ENCODE data around the gene CLEC18B.
A peak's percentile ranks its signal among the peaks of the same experiment; 100 is the strongest.

The CLEC18B gene

DNA sequence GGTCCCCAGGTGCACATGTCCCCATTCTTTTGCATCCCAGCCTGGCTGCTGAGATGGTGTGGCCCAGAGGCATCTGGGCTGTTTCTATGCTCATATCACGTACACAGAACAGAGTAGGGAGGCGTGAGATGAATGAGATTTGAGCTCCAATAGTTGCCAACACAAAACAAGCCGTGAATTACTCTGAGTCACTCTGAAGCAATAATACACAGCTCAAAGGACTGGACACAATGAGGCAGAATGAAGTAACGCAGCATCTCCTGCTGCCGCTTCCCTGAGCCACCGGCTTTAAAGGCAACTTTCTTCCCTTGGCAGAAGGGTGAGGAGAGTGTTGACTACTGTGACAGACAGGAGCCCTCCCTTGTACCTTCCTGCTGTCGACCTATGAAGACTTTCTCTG is 33.9 kb upstream of the CLEC18B start:
- DNase-seq (ENCODE audit: low read depth), result peak; percentile 95
- H3K4me3 ChIP-seq (ENCODE audit: control insufficient read depth, low read depth, low read length), result no peak overlapping the region
- TF ChIP-seq, protein P1, sequence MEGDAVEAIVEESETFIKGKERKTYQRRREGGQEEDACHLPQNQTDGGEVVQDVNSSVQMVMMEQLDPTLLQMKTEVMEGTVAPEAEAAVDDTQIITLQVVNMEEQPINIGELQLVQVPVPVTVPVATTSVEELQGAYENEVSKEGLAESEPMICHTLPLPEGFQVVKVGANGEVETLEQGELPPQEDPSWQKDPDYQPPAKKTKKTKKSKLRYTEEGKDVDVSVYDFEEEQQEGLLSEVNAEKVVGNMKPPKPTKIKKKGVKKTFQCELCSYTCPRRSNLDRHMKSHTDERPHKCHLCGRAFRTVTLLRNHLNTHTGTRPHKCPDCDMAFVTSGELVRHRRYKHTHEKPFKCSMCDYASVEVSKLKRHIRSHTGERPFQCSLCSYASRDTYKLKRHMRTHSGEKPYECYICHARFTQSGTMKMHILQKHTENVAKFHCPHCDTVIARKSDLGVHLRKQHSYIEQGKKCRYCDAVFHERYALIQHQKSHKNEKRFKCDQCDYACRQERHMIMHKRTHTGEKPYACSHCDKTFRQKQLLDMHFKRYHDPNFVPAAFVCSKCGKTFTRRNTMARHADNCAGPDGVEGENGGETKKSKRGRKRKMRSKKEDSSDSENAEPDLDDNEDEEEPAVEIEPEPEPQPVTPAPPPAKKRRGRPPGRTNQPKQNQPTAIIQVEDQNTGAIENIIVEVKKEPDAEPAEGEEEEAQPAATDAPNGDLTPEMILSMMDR (conservative IDR thresholded peaks at IDR 0.05; ENCODE audit: control insufficient read depth, insufficient read depth, low read depth, low read length), result no peak

DNA sequence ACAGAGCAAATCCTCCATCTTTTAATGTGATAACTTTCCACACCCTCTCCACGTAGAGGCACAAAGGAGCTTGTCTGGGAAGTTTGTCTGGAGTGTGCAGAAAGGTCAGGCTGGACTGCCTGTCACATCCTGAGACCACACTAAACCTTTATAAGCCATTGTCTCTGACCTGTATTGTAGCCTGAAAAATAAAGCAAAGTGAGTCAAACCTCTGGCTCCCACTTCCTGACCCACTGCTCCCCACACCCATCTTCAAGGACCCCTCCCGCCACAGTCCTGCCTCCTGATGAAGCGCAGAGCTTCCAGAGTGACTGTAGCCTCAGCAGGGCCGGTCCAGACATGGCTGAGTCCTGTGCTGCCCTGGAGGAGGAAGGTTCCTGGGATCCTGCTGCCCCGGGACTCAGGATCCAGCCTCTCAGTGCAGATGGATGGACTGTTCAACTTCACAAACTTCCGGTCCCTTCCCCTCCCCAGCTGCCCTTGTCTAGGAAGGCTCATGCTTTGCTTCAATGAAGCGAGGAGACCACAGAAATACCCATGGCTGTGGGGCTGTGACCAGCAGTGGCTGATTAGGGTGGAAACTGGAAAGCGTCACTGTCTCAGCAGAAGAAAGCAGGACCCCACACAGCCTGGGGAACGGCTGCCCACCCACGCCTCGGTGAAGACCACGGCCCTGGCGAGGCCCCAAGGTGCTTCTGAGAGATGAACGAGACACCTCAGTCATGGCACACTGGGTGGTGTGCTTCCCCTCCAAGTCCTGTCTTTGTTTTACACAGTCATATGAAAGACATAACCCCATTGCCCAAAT is 30.9 kb upstream of the CLEC18B start:
- DNase-seq (ENCODE audit: low read depth), result no peak
- TF ChIP-seq, protein P1 (conservative IDR thresholded peaks at IDR 0.05; ENCODE audit: control insufficient read depth, insufficient read depth, low read depth, low read length), result no peak
- H3K4me3 ChIP-seq (ENCODE audit: control insufficient read depth, low read depth, low read length), result no peak overlapping the region

DNA sequence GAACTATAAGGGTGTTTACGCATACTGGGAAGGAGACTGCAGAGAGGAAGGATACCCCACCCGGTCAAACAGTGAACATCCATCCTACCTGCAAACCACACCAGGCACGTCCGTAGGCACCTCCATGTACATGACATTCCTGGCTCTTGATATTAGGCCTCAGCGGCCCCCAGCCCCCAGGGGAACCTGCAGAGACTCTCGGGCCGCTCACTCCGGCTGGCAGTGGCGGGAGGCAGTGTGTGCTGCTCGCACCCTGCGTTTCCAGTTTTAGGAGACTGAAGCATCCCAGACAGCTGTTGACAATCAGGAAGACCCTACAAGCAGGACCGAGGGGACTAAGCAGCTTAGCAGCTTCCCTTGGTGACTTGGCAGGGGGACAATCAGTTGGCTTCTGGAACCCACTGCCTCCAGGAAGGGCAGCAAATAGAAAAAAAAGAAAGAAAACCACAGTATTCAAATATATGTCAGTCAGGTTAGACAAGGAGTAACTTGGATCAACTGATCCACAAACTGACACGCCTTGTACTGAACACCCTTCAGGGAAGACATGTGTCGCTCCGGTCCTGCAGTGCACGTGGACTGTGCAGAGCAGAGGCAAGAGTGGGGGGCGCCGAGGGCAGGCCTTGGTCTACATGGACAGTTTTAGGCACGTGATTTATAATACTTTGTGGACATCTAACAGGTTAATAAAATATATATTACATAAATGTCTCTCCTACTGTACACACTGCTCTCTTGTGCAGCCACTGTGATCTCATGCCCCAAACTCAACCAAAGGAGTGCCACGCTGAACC is 29.9 kb upstream of the CLEC18B start:
- H3K4me3 ChIP-seq (ENCODE audit: control insufficient read depth, low read depth, low read length), result no peak overlapping the region
- no peak for DNase-seq (ENCODE audit: low read depth)
- TF ChIP-seq, protein P1 (conservative IDR thresholded peaks at IDR 0.05; ENCODE audit: control insufficient read depth, insufficient read depth, low read depth, low read length), result no peak

DNA sequence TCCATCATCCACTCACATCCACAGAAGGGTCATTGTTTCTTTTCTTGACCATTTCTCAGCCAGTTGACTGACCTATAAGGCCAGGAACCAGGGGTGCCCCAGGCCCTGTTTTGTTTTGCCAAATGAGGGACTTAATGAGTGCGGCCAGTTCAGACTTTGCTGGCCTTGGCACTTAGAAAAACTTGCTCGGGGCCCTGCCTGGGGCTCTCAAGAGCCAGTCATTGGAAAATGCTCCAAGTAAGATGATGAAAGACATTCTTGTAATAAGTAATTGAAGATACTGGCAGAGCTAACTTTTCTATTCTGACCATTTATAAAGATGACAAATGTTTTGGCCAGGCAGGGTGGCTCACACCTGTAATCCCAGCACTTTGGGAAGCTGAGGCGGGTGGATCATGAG is 29.0 kb upstream of the CLEC18B start:
- peak; percentile 30 for DNase-seq (ENCODE audit: low read depth)
- H3K4me3 ChIP-seq (ENCODE audit: control insufficient read depth, low read depth, low read length), result no peak overlapping the region
- TF ChIP-seq, protein P1 (conservative IDR thresholded peaks at IDR 0.05; ENCODE audit: control insufficient read depth, insufficient read depth, low read depth, low read length), result no peak

DNA sequence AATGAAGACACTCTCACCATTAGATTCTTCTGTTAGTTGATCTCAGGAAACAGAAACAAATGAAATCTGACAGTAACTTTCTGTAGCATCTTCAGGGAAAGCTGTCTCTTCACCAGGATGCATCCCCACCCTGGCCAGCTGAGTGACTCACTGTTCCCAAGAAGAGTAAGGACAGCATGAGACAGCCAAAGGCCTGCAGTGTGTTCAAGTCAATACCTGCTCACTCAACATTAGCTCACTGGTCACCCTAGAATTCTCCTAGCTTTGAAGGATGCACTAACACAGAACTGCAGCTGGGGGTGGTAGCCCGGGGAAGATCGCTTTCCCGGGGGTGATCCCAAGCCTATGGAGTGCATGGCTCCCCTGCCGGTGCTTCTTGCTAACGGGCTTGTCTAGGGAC is 28.2 kb upstream of the CLEC18B start:
- TF ChIP-seq, protein P1 (conservative IDR thresholded peaks at IDR 0.05; ENCODE audit: control insufficient read depth, insufficient read depth, low read depth, low read length), result peak; percentile 47
- DNase-seq (ENCODE audit: low read depth), result peak; percentile 94
- H3K4me3 ChIP-seq (ENCODE audit: control insufficient read depth, low read depth, low read length), result no peak overlapping the region

DNA sequence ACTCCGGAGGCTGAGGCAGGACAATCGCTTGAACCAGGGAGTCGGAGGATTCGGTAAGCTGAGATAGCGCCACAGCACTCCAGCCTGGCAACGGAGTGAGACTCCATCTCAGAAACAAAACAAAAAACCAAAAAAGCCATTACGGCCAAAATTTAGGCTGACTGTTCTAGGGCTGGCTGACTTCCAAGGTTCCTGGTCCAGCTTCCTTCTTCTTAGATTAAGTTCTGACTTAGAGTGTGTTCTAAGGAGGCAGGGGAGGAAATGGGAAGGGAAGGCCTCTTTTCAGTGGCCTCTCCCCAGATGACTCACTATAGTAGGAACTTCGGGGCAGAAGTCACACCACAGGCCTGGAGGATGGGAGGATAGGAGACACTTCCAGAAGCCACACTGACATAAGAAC is 27.7 kb upstream of the CLEC18B start:
- peak; percentile 99 for DNase-seq (ENCODE audit: low read depth)
- TF ChIP-seq, protein P1 (conservative IDR thresholded peaks at IDR 0.05; ENCODE audit: control insufficient read depth, insufficient read depth, low read depth, low read length), result no peak

More for the DNA sequence above, 27.7 kb upstream of the CLEC18B start:
- no peak overlapping the region for H3K4me3 ChIP-seq (ENCODE audit: control insufficient read depth, low read depth, low read length)
